Naive B cell (primary cell): ENCODE data around the gene KIR2DL3. TPM values are rescaled to one million over a fixed set of nuclear protein-coding genes. Genes with fewer than 3 reads are reported as not detected.
"Not testable (repeated sequence)": the region's sequence is repeated elsewhere in the genome, so short reads cannot be mapped to it uniquely, and the experiment has no call there.

ENCODE experiments used
- ATAC-seq, 2 donors: fragments of 150-1000 bp; cut with Tn5 transposase; 2 replicates each; pipeline ENCODE4 v1.10.0; 2021; ENCODE audit warnings: low read depth in 2 of 2, mild to moderate bottlenecking in 2 of 2, moderate library complexity in 2 of 2
- DNase-seq: peaks from one replicate; pipeline ENCODE4 v3.0.0; 2022
- H3K27ac Mint-ChIP-seq, 6 donors: one replicate each; pipeline ENCODE4 v1.8.0; 2020 to 2022; ENCODE audit warnings: mild to moderate bottlenecking in 6 of 6, mixed read lengths in 6 of 6, moderate library complexity in 5 of 6, inconsistent platforms in 2 of 6
- H3K27me3 Mint-ChIP-seq, 3 donors: one replicate each; pipeline ENCODE4 v1.8.0; 2021 to 2022; ENCODE audit warnings: mixed read lengths in 3 of 3, mild to moderate bottlenecking in 1 of 3
- H3K36me3 Mint-ChIP-seq, 2 donors: one replicate each; pipeline ENCODE4 v1.8.0; 2020 to 2022; ENCODE audit warnings: mixed read lengths in 2 of 2, inconsistent platforms in 1 of 2, mild to moderate bottlenecking in 1 of 2
- H3K4me1 Mint-ChIP-seq, 3 donors: one replicate each; pipeline ENCODE4 v1.8.0; 2020 to 2022; ENCODE audit warnings: mixed read lengths in 3 of 3, inconsistent platforms in 1 of 3, mild to moderate bottlenecking in 1 of 3, moderate library complexity in 1 of 3
- H3K4me3 Mint-ChIP-seq, 8 donors: one replicate each; pipeline ENCODE4 v1.8.0; 2020 to 2022; ENCODE audit warnings: mild to moderate bottlenecking in 8 of 8, mixed read lengths in 8 of 8, moderate library complexity in 8 of 8, inconsistent platforms in 2 of 8
- H3K9me3 Mint-ChIP-seq, 7 donors: one replicate each; pipeline ENCODE4 v1.8.0; 2020 to 2022; ENCODE audit warnings: mixed read lengths in 7 of 7, mild to moderate bottlenecking in 5 of 7, inconsistent platforms in 2 of 7, moderate library complexity in 1 of 7
- polyA plus RNA-seq, 6 donors: library from polyadenylated mRNA; unstranded; fragments of 300-500 nt; fragmentation: Illumina TruSeq; gene quantifications; one replicate each; pipeline ENCODE4 v1.2.3, GENCODE V29; 2021; ENCODE audit warnings: low read depth in 6 of 6

KIR2DL3 gene
- polyA plus RNA-seq, 6 donors from 2014 or later: not detected

DNA sequence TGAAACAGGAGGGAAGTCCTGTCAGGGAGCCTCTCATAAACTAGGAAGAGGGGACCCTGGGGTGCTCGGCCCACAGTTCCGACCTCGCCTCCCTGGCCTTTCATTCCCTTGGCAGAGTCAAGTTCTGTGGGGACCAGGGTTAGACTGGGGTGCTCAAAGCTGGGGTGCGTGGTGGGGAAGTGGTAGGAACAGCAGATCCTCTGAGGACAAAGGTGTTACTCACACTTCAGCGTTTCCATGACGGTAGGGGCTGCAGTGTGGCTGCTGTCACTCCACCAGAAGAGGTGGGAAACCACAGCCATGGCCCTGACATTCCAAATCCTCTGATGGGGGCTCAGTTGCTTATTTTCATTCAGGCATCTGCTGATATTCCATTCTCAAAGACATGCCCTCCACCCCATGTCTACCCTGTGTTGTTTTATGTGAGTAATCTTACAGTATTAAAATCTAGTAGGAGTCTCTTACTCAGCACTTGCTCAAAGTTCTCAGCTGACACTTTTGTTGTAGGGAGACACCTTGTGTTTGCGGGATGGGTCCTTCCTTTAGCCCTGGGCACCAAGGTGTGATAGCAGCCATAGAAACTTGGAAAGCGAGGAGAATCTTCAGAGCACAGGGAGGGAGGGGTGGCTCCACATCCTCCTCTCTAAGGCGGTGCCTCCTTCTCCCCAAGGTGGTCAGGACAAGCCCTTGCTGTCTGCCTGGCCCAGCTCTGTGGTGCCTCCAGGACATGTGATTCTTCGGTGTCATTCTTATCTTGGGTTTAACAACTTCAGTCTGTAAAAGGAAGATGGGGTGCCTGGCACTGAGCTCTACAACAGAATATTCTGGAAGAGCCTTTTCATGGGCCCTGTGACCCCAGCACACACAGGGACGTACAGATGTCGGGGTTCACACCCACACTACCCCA lies 18.1 kb downstream of the KIR2DL3 start:
- not testable (repeated sequence) for DNase-seq, ATAC-seq, H3K27ac Mint-ChIP-seq, H3K9me3 Mint-ChIP-seq, H3K4me1 Mint-ChIP-seq, H3K4me3 Mint-ChIP-seq, H3K36me3 Mint-ChIP-seq
- H3K27me3 Mint-ChIP-seq: peaks cover 8 to 18% (median 16%) of the 10 kb centered on the region in 3 donors

GRCh38 chr19:54758577-54758976 lies 20.3 kb downstream of the KIR2DL3 start:
- H3K9me3 Mint-ChIP-seq, H3K36me3 Mint-ChIP-seq, ATAC-seq, DNase-seq, H3K4me1 Mint-ChIP-seq, H3K4me3 Mint-ChIP-seq, H3K27ac Mint-ChIP-seq: not testable (repeated sequence)
- peaks cover 8 to 16% (median 12%) of the 10 kb centered on the region in 3 donors for H3K27me3 Mint-ChIP-seq

DNA sequence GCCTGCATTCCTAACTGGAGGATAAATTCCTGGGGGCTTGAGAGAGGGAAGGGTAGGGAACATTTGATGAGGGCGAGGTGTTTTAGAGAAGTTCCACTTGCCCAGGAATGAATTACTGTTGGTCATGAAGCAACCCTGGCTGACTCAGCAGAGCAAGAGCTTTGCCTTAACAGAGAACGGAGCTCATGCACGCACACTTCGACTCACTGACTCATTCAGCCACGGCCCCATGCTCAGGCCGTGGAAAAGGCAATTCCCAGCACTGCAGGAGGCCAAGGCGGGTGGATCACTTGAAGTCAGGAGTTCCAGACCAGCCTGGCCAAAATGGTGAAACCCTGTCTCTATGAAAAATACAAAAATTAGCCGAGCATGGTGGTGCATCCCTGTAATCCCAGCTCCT lies 25.9 kb downstream of the KIR2DL3 start:
- H3K4me1 Mint-ChIP-seq, ATAC-seq, H3K9me3 Mint-ChIP-seq, H3K27ac Mint-ChIP-seq, DNase-seq, H3K4me3 Mint-ChIP-seq, H3K36me3 Mint-ChIP-seq: not testable (repeated sequence)
- peaks cover 0 to 27% (median 16%) of the 10 kb centered on the region in 3 donors for H3K27me3 Mint-ChIP-seq

DNA sequence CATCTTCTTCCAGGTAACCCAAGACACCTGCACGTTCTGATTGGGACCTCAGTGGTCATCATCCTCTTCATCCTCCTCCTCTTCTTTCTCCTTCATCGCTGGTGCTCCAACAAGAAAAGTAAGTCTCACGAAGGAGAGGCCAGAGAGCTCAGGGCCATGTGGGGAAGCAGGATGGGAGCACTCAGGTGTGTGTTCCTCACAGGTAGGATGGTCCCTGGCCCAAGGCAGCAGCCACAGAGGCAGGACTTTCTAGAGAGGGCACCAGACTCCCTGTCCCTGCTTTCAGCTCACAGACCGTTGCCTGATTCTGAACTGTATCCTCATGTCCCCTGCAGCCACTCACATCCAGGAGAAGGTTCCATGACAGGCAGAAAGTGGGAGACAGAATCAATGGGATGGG lies 28.2 kb downstream of the KIR2DL3 start:
- not testable (repeated sequence) for ATAC-seq, DNase-seq, H3K27ac Mint-ChIP-seq, H3K4me1 Mint-ChIP-seq, H3K9me3 Mint-ChIP-seq, H3K4me3 Mint-ChIP-seq, H3K36me3 Mint-ChIP-seq
- peaks cover 6 to 34% (median 9%) of the 10 kb centered on the region in 3 donors for H3K27me3 Mint-ChIP-seq

DNA sequence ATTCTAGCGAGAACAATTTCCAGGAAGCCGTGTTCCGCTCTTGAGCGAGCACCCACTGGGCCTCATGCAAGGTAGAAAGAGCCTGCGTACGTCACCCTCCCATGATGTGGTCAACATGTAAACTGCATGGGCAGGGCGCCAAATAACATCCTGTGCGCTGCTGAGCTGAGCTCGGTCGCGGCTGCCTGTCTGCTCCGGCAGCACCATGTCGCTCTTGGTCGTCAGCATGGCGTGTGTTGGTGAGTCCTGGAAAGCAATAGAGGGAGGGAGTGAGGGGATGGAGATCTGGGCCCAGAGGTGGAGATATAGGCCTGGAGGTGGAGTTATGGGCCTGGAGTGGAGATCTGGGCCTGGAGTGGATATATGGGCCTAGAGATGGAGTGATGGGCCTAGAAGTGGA lies 31.3 kb downstream of the KIR2DL3 start, which contains the start of gene KIR2DL1:
KIR2DL1 (plus strand) TSS at position 148 of the 400 bp plus-strand sequence; CDS start at position 206, 58 bp downstream.
- H3K27ac Mint-ChIP-seq, H3K4me3 Mint-ChIP-seq, ATAC-seq, H3K36me3 Mint-ChIP-seq, H3K9me3 Mint-ChIP-seq, H3K4me1 Mint-ChIP-seq, DNase-seq: not testable (repeated sequence)
- H3K27me3 Mint-ChIP-seq: peaks cover 8 to 35% (median 23%) of the 10 kb centered on the region in 3 donors

- not testable (repeated sequence) for H3K27ac Mint-ChIP-seq, ATAC-seq, H3K4me3 Mint-ChIP-seq, H3K9me3 Mint-ChIP-seq, H3K36me3 Mint-ChIP-seq, H3K4me1 Mint-ChIP-seq, DNase-seq
- peaks cover 10 to 30% (median 26%) of the 10 kb centered on the region in 3 donors for H3K27me3 Mint-ChIP-seq
These were observed 32.2 kb downstream of the KIR2DL3 start for GRCh38 chr19:54770511-54770910.

- not testable (repeated sequence) for H3K36me3 Mint-ChIP-seq, H3K4me3 Mint-ChIP-seq, DNase-seq, H3K4me1 Mint-ChIP-seq, H3K9me3 Mint-ChIP-seq, ATAC-seq
- Mint-ChIP-seq H3K27ac (peak overlapping the region in 1 of 6 donors; percentile 54), H3K27me3 (peaks cover 10 to 30% (median 23%) of the 10 kb centered on the region in 3 donors)
These were observed 33.0 kb downstream of the KIR2DL3 start for GRCh38 chr19:54771018-54771960.

DNA sequence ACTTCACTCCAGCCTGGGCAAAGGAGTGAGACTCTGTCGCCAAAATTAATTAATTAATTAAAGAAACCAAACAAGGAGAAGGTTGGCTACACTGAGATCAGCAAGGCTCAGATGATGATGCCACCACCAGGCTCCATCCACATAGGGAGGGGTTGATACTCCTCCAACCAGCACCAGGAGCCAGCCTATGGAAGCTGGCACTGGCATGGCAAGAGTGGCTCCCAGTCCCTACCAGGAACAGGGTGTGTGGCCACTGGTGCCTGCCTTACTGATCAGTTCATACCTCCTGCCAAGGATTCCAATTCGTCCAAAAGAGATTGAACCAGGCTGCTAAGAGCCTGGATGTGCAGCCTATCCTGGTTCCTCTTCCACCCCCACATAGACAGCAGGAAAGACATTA lies 34.4 kb downstream of the KIR2DL3 start:
- not testable (repeated sequence) for H3K36me3 Mint-ChIP-seq, H3K27ac Mint-ChIP-seq, H3K4me3 Mint-ChIP-seq, DNase-seq, H3K9me3 Mint-ChIP-seq, ATAC-seq, H3K4me1 Mint-ChIP-seq
- H3K27me3 Mint-ChIP-seq: peaks cover 6 to 30% (median 15%) of the 10 kb centered on the region in 3 donors

DNA sequence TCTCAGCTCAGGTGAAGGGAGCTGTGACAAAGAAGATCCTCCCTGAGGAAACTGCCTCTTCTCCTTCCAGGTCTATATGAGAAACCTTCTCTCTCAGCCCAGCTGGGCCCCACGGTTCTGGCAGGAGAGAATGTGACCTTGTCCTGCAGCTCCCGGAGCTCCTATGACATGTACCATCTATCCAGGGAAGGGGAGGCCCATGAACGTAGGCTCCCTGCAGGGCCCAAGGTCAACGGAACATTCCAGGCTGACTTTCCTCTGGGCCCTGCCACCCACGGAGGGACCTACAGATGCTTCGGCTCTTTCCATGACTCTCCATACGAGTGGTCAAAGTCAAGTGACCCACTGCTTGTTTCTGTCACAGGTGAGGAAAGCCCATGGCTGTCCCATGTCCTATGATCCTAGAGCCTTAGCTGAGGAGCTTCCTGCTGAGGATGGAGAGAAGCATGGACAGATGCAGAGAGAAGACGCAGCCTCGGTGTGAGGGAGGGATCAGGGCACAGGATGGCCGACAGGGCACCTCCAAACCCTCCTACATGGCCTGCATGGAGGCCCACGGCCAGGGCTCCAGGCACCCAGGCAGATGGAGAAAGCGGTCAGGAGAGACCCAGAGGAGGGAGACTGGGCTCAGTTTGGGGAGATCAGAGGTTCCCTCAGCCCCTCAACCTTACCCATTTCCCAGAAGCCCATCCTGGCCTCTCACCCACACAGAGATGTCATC lies 36.9 kb downstream of the KIR2DL3 start:
- not testable (repeated sequence) for DNase-seq, H3K27ac Mint-ChIP-seq, H3K9me3 Mint-ChIP-seq, H3K36me3 Mint-ChIP-seq, H3K4me1 Mint-ChIP-seq, ATAC-seq, H3K4me3 Mint-ChIP-seq
- peaks cover 17 to 28% (median 23%) of the 10 kb centered on the region in 3 donors for H3K27me3 Mint-ChIP-seq

- not testable (repeated sequence) for H3K4me1 Mint-ChIP-seq, ATAC-seq, H3K4me3 Mint-ChIP-seq, DNase-seq, H3K36me3 Mint-ChIP-seq, H3K9me3 Mint-ChIP-seq, H3K27ac Mint-ChIP-seq
- peaks cover 20 to 26% (median 21%) of the 10 kb centered on the region in 3 donors for H3K27me3 Mint-ChIP-seq
These were observed 37.5 kb downstream of the KIR2DL3 start for GRCh38 chr19:54775830-54776229.

DNA sequence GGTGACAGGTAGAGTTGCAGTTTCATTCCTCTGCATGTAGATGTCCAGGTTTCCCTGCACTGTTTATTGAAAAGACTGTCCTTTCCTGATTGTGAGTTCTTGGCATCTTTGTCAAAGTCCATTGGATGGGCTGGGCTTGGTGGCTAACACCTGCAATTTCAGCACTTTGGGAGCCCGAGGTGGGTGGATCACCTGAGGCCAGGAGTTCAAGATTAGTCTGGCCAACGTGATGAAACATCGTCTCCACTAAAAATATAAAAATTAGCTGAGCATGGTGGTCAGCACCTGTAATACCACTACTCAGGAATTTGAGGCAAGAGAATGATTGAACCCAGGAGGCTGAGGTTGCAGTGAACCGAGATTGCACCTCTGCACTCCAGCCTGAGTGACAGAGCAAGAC lies 39.5 kb downstream of the KIR2DL3 start:
- DNase-seq, H3K4me3 Mint-ChIP-seq, ATAC-seq, H3K4me1 Mint-ChIP-seq, H3K9me3 Mint-ChIP-seq, H3K36me3 Mint-ChIP-seq, H3K27ac Mint-ChIP-seq: not testable (repeated sequence)
- peaks cover 20 to 34% (median 32%) of the 10 kb centered on the region in 3 donors for H3K27me3 Mint-ChIP-seq

DNA sequence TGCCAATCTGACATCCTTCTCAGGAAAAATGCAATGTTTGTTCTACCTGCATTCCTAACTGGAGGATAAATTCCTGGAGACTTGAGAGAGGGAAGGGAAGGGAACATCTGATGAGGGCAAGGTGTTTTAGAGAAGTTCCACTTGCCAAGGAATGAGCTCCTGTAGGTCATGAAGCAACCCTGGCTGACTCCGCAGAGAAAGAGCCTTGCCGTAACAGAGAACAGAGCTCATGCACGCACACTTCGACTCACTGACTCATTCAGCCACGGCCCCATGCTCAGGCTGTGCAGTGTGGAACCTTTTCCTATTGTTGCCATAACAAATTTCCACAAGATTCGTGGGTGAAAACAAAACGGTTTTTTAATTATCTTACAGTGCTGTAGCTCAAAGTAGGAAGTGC lies 40.6 kb downstream of the KIR2DL3 start:
- not testable (repeated sequence) for DNase-seq, H3K27ac Mint-ChIP-seq, H3K9me3 Mint-ChIP-seq

GRCh38 chr19:54782916-54783315 lies 44.6 kb downstream of the KIR2DL3 start:
- H3K4me3 Mint-ChIP-seq, H3K4me1 Mint-ChIP-seq: not testable (repeated sequence)
- peaks cover 31 to 68% (median 54%) of the 10 kb centered on the region in 3 donors for H3K27me3 Mint-ChIP-seq

More for the DNA sequence above, 40.6 kb downstream of the KIR2DL3 start:
- not testable (repeated sequence) for H3K4me1 Mint-ChIP-seq, ATAC-seq, H3K36me3 Mint-ChIP-seq, H3K4me3 Mint-ChIP-seq
- peaks cover 21 to 45% (median 32%) of the 10 kb centered on the region in 3 donors for H3K27me3 Mint-ChIP-seq

More at GRCh38 chr19:54782916-54783315, 44.6 kb downstream of the KIR2DL3 start:
- H3K9me3 Mint-ChIP-seq, H3K27ac Mint-ChIP-seq, DNase-seq, ATAC-seq, H3K36me3 Mint-ChIP-seq: not testable (repeated sequence)
